Fibroblast of lung (primary cell): ENCODE data around the gene GSC2. TPM values are rescaled to one million over a fixed set of nuclear protein-coding genes. Genes with fewer than 3 reads are reported as not detected.

Experiments
- DNase-seq, 2 donors: peaks; one replicate each; pipeline versions ENCODE4 v3.0.0 to v3.0.0-alpha.2; 2010; ENCODE audit warnings: low read depth in 2 of 2
- H2AFZ ChIP-seq: 2 replicates; pipeline ENCODE4 v1.5.1; 2012; ENCODE audit warnings: low read length, control low read depth, inconsistent platforms
- H3K27ac ChIP-seq: 2 replicates; pipeline ENCODE4 v1.5.1; 2011; ENCODE audit warnings: low read length, control low read depth; ENCODE audit not compliant: insufficient read depth
- H3K27me3 ChIP-seq: 2 replicates; pipeline ENCODE4 v1.5.1; 2011; ENCODE audit warnings: mild to moderate bottlenecking, low read length; ENCODE audit not compliant: control insufficient read depth, insufficient read depth
- H3K36me3 ChIP-seq: 2 replicates; pipeline ENCODE4 v1.5.1; 2011; ENCODE audit warnings: low read length; ENCODE audit not compliant: control insufficient read depth, insufficient read depth
- H3K4me1 ChIP-seq: 2 replicates; pipeline ENCODE4 v1.5.1; 2011; ENCODE audit warnings: low read length; ENCODE audit not compliant: control insufficient read depth, insufficient read depth; ENCODE audit errors: extremely low read depth
- H3K4me2 ChIP-seq: 2 replicates; pipeline ENCODE4 v1.5.1; 2011; ENCODE audit warnings: low read length, control low read depth; ENCODE audit not compliant: insufficient read depth; ENCODE audit errors: extremely low read depth
- H3K4me3 ChIP-seq, 4 experiments: fragments of 200-600 bp in 1 of 4; sonication (generic) in 1 of 4; replicated peaks in 1 of 4; 2 replicates each; pipeline ENCODE4 v1.5.1; 2011 to 2016; ENCODE audit warnings: low read length in 4 of 4, low read depth in 3 of 4, mild to moderate bottlenecking in 3 of 4, control low read depth in 2 of 4, inconsistent platforms in 1 of 4, mixed read lengths in 1 of 4; ENCODE audit not compliant: insufficient read depth in 1 of 4; ENCODE audit errors: control extremely low read depth in 1 of 4
- H3K79me2 ChIP-seq: 2 replicates; pipeline ENCODE4 v1.5.1; 2012; ENCODE audit warnings: mild to moderate bottlenecking, low read length, inconsistent platforms; ENCODE audit not compliant: control insufficient read depth, insufficient read depth
- H3K9ac ChIP-seq: 2 replicates; pipeline ENCODE4 v1.5.1; 2011; ENCODE audit warnings: mild to moderate bottlenecking, low read length, control low read depth; ENCODE audit not compliant: insufficient read depth
- H3K9me3 ChIP-seq: 2 replicates; pipeline ENCODE4 v1.5.1; 2012; ENCODE audit warnings: low read depth, low read length; ENCODE audit not compliant: control insufficient read depth, insufficient read depth
- H4K20me1 ChIP-seq: 2 replicates; pipeline ENCODE4 v1.5.1; 2011; ENCODE audit warnings: low read length; ENCODE audit not compliant: control insufficient read depth, insufficient read depth; ENCODE audit errors: extremely low read depth
- CTCF ChIP-seq, 2 donors: IDR thresholded peaks in 1 of 2; conservative IDR thresholded peaks in 1 of 2; 1 replicate in 1 of 2; 2 replicates in 1 of 2; pipeline ENCODE4 v1.5.1; 2011 to 2012; ENCODE audit warnings: low read length in 2 of 2, control low read depth in 1 of 2, inconsistent platforms in 1 of 2, low read depth in 1 of 2, mild to moderate bottlenecking in 1 of 2
- EZH2 ChIP-seq: IDR thresholded peaks from 2 replicates; pipeline ENCODE4 v1.5.1; 2012; ENCODE audit warnings: low read length, control low read depth, mild to moderate bottlenecking; ENCODE audit errors: missing control alignments
- polyA minus RNA-seq: library from RNA; depleted of rRNA, polyadenylated mRNA; stranded (reverse); fragments of >200 nt; gene quantifications from 2 replicates; pipeline ENCODE4 v1.2.3, GENCODE V29; 2011; ENCODE audit warnings: low replicate concordance
- polyA plus RNA-seq, 2 donors: library from polyadenylated mRNA; depleted of rRNA in 1 of 2; stranded (reverse) in 1 of 2; unstranded in 1 of 2; fragments of >200 nt; gene quantifications; 2 replicates each; pipeline ENCODE4 v1.2.1, GENCODE V29; 2011 to 2012; ENCODE audit warnings: missing spikeins in 1 of 2
- total RNA-seq: library from RNA; depleted of rRNA; stranded (reverse); fragments of >200 nt; gene quantifications from 2 replicates; pipeline ENCODE4 v1.2.1, GENCODE V29; 2014

Gene GSC2, protein sequence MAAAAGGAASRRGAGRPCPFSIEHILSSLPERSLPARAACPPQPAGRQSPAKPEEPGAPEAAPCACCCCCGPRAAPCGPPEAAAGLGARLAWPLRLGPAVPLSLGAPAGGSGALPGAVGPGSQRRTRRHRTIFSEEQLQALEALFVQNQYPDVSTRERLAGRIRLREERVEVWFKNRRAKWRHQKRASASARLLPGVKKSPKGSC
- total RNA-seq (not detected in 2 replicates), polyA plus RNA-seq (not detected in 2 replicates), polyA minus RNA-seq (not detected in 2 replicates)
- not detected in 2 replicates for polyA plus RNA-seq (2012)

- TF ChIP-seq EZH2 (no peak), CTCF (conservative IDR thresholded peaks at IDR 0.05 in 1 of 2, IDR thresholded peaks at IDR 0.05 in 1 of 2; ENCODE audit: low read depth in 1 of 2, low read length in 2 of 2) (no peak)
- Histone ChIP-seq H2AFZ (no peak within 1 kb of the TSS), H3K4me2 (no peak within 1 kb of the TSS), H3K36me3 (no peaks in the 10 kb centered on the region), H3K9me3 (no peaks in the 10 kb centered on the region), H3K27me3 (peaks cover 41% of the 10 kb centered on the region), H3K4me3 (no peak within 1 kb of the TSS), H3K79me2 (no peaks in the 10 kb centered on the region), H4K20me1 (no peaks in the 10 kb centered on the region), H3K9ac (no peak within 1 kb of the TSS), H3K4me1 (no peaks in the 10 kb centered on the region), H3K27ac (no peak within 1 kb of the TSS)
- no peak for DNase-seq
Measured at GRCh38 chr22:19149991-19150390, at the start of gene GSC2. TSS of gene GSC2 (minus strand) at chr22:19150292. CDS start at chr22:19150283, 9 bp downstream.

DNA sequence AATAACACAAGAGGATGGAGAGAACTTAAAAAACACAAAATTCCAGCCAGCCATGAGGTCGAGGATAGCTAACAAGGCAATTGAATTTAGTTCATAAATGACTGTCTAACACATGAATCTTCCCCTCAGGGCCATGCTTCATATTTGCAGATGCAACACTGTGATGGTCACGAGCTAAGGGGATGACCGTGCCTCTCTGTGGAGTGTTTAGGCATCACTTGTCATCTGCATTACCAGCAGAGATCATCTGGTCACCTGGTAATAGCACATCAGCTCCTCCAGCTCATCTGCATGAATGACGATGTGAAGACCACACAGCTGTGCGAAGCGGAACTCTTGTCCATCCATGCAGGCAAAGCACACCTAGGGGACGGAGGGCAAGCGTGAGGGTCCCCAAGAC lies 49.4 kb upstream of the GSC2 start:
- DNase-seq = no peak
- Histone ChIP-seq H3K79me2 (no peaks in the 10 kb centered on the region), H3K27ac (no peak overlapping the region), H3K9me3 (no peaks in the 10 kb centered on the region), H3K4me2 (no peak overlapping the region), H2AFZ (no peak overlapping the region), H3K4me3 (no peak overlapping the region), H3K27me3 (no peaks in the 10 kb centered on the region), H3K9ac (no peak overlapping the region), H3K4me1 (no peaks in the 10 kb centered on the region), H4K20me1 (no peaks in the 10 kb centered on the region), H3K36me3 (peaks cover 5% of the 10 kb centered on the region)
- TF ChIP-seq CTCF (conservative IDR thresholded peaks at IDR 0.05 in 1 of 2, IDR thresholded peaks at IDR 0.05 in 1 of 2; ENCODE audit: low read depth in 1 of 2, low read length in 2 of 2) (no peak), EZH2 (no peak)

DNA sequence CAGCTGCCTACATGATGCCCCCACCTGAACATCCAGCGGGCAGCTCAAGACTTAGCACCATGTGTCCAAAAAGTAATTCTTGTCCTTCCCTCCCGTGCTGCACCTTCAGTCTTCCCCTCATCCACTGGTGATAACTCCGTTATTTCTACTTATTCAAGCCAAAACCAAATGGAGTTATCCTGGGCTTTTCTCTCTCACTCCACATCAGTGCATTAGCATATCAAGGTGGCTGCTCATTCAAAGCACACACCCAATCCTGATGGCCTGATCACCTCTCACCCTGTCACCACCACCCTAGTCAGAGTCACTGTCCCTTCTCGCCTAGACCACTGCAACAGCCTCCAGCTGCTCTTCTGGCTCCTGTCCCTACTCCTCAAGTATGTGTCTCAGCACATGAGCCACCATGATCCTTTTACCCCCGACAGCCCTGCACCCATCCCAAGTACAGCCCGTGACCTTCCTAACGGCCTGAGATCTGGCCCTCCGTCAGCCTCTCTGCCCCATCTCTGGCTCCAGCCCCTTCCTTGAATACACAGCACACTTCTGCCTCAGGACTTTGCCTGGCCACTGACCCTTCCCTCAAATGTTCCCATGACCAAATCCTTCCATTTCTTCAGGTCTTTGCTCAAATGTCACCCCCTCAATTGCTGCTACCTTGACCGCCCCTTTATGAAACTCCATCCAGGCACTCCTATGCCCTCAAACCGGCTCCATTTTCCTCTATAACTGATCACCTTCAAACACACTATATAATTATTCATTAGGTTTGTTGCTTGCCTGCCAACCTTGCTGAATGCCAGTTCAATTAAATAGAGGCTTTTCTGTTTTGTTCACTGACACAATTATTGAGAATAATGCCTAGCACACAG lies 48.1 kb upstream of the GSC2 start:
- H3K27me3 ChIP-seq = no peaks in the 10 kb centered on the region
- TF ChIP-seq CTCF (conservative IDR thresholded peaks at IDR 0.05 in 1 of 2, IDR thresholded peaks at IDR 0.05 in 1 of 2; ENCODE audit: low read depth in 1 of 2, low read length in 2 of 2) = no peak
- no peak for TF ChIP-seq EZH2
- H3K27ac ChIP-seq = no peak overlapping the region
- H3K79me2 ChIP-seq = no peaks in the 10 kb centered on the region
- DNase-seq = no peak
- no peak overlapping the region for H3K9ac ChIP-seq
- H3K4me2 ChIP-seq = no peak overlapping the region
- H3K9me3 ChIP-seq = no peaks in the 10 kb centered on the region
- H3K4me1 ChIP-seq = no peaks in the 10 kb centered on the region
- H3K36me3 ChIP-seq = peaks cover 5% of the 10 kb centered on the region
- H2AFZ ChIP-seq = no peak overlapping the region
- H4K20me1 ChIP-seq = no peaks in the 10 kb centered on the region
- no peak overlapping the region for H3K4me3 ChIP-seq
